Activated T-helper 9 cell treated with anti-CD3 and anti-CD28 coated beads, Interleukin-2, amount 50 U/mL, for 16 hours (primary cell): Measurements from ENCODE around the gene PBX2.
A peak's percentile ranks its signal among the peaks of the same experiment; 100 is the strongest.
"Not testable (repeated sequence)": the region's sequence is repeated elsewhere in the genome, so short reads cannot be mapped to it uniquely, and the experiment has no call there.

ENCODE experiments used
- DNase-seq: peaks from one replicate; pipeline ENCODE4 v3.0.0-alpha.2; 2020; ENCODE audit warnings: low read depth

The PBX2 gene, protein sequence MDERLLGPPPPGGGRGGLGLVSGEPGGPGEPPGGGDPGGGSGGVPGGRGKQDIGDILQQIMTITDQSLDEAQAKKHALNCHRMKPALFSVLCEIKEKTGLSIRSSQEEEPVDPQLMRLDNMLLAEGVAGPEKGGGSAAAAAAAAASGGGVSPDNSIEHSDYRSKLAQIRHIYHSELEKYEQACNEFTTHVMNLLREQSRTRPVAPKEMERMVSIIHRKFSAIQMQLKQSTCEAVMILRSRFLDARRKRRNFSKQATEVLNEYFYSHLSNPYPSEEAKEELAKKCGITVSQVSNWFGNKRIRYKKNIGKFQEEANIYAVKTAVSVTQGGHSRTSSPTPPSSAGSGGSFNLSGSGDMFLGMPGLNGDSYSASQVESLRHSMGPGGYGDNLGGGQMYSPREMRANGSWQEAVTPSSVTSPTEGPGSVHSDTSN

DNA sequence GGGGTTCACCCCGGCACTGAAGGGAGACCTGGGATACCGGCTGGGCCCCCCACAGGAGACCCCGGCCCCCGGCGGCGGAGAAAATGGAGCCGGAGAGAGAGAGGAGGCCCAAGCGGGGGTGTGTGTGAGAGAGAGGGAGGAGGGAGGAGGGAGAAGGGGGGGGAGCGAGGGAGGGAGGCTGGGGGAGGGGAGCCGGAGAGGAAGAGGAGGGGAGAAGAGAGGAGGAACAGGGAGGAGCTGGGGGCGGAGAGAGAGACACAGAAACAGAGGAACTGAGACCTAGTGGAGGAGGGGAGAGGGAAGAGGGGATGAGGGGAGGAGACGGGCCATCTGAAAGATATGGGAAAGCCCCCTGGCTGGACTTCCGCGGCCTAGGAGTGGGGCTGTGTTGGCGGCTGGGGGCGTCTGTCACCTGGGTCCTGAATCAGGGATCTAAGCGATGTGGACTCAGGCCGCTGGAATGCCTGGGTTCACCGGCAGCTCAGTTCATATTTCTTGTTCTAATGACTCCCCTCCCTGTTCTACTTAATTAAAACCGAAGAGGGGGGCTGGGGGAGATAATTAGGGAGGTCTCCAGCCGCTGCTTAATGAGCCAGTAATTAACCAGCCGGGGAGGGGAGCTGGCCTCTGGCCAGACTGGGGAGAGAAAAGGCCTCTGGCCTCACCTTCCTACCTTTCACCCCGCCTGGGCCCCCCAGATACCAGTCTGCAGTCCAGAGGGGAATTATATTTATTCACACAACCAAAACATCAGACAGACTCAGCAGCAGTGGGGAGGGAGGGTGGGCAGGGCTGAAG is at the start of gene PBX2:
TSS of gene PBX2 (minus strand) at position 149 of the 798 bp plus-strand sequence. CDS start 287 bp downstream, outside the sequence.
- DNase-seq, result peak; percentile 71

DNA sequence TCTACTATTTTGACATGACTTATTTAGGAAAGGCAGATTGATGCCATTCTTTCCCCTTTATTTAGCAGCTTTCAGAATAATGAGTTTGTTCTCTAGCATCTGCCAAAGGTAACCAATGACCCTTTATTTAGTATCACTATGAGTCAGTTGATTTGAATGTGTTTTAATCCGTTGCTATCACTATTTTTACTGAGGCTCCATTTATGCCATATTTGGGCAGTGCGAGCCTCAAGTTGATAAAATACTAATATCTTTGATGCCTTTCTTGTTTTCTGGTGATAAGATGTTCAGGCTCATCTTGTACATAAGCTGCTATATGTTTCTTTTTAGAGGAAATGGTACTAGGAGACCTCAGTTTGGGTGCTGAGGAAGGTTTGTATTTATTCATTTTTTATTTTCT is 49.5 kb upstream of the PBX2 start:
- no peak for DNase-seq

DNA sequence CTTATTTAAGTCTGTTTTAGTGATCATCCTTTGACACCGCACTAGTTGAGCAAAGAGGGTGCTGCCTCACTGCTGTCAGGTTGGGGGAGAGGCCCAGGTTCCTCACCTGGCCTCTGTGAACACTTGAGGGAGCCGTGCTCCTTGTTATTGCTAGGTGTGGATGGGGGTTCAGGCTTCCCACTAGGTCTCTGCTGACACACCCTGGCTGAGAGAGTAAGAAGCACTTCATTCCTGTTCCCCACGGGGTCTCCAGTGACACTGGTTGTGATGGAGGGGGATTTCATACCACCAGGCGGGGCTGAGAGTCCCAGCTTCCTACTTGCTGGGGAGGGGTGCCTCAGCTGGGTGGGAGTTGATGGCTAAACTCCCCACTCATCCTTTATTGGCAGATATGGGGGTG is 44.9 kb upstream of the PBX2 start:
- no peak for DNase-seq

DNA sequence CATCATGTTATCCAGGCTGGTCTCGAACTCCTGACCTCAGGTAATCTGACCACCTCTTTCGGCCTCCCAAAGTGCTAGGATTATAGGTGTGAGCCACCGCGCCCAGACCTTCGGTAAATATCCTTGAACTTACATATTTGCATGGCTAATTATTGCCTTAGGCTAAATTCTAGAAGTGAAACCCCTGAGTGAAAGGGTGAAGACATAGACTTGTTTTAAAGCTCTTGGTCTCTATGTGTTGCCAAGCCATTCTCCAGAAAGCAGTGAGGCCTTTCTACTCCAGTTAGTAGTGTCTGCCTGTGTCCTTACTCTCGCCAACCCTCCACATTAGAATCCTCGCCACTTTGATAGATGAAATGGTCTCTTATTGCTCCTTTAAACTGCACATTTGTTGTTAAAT is 36.4 kb upstream of the PBX2 start:
- no peak for DNase-seq

DNA sequence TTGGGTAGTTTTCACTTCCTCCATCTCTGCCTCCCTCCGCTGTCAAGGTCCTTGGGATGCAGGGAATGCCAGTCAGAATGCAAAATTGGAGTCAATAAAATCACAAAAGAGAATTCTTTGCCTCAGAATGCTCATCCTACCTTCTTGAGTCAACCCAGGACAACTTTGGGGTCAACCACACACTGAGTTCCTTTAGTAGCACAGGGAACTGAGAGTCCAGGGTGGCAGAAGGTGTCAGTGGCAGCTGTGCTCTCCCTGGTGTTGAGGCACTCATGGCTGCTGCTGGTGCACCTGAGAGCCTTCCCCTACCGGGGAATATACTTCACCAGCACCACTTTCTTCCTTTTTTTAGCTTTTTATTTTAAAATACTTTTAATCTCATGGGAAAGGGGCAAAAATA is 34.7 kb upstream of the PBX2 start:
- DNase-seq, result no peak

DNA sequence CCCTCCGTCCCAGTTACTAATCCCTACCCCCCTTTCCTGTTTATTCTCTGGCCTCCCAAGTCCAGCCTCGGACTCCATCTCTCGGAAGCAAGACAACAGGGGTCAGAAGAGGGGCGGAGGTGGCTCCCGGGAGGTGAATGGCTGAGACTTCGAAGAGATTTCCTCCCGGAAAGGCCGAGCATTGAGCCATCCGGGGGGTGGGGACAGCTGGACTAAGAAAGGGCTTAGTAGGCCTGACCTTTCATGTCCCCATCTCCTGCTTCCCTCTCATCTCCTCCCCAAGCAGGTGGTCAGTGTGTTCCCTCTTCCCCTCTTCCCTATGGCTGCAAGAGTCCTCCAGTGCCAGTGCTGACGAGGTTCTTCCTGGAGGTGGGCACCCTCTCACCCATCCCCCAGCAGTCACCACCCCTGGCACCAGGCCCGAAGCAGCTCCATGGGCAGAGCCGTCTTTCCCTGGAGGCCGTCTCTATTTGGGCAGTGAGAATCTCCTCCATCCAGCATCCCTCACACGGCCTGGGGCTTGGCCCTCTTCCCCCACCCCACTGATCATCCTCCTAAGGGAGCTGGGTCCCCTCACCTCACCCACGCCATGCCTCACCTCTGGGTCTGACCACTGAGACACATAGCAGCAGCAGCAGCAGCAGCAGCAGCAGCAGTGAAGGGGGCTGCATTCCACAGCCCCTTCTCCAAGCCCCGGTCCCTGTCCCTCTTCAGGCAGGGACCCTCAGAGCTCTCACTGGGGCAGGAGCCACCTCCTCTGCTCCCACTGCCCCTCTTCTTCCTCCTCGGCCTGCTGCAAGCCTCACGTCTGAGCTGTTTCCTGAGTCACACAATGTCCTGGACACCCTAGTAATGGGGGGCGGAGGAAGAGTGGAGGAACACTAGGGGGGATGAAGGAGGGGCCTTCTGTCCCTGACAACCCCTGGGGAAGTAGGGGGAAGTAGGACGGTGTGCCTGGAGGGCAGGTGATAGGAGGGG is 33.5 kb upstream of the PBX2 start, which contains the start of gene NOTCH4:
TSS of gene NOTCH4 (minus strand) at position 810 of the 978 bp plus-strand sequence. CDS start at position 671, 139 bp downstream.
- DNase-seq, result no peak

DNA sequence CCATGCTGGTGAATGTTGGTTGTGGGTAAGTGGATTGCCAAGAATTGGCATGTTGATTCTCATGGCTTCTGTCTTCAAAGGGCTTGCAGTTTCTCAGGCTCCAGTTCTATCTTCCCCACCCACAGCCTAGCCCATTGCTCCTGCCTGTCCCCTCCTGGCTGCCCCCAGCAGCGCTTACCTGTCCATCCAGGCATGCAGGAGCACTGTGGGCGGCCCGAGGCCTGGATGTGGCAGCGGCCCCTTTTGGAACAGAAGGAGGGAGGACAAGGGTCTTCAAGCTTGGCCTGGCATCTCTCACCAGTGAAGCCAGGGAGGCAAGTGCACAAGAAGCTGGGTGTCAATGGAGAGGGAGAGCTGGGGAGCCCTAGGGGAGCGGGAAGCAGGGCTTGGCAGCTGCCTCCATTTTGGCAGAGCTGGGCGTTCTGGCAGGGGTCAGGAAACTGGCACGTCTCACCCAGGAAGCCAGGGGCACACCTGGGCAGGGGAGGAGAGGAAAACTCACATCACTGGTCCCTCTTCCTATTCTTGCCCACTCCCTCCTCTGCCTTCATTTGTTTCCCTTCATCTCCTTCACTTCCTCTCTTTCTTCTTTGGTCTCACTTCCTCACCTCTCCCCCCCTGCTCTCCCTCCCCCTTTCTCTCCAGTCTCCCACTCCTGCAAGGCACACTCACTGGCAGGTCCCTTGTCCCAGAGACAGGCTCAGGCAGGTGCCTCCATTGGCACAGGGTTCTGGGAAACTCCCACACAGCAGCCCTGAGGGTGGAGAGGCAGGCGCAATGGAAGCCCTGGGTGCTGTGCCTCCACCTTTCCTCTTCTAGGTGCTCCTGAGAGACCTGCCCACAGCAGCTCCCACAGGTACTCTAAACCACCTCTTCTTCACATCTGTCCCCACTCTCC is 32.6 kb upstream of the PBX2 start:
- DNase-seq, result no peak

DNA sequence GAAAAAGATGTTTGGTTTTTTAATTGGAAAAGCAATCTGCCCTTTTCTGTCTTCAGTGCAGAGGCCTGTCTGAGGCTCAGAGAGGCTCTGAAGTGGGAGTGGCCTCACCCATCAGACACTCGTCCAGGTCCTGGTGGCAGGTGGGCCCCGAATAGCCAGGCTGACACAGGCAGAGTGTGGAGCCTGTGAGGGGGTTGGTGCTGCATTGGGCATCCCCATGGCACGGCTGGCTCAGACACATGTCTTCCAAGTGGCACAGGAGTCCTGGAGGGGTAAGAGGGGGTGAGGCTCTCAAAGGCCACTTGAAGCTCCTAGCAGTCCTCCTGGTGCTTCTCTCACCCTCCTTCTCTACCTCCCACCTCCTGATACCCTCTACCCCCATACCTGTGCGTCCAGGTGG is 30.0 kb upstream of the PBX2 start:
- no peak for DNase-seq

DNA sequence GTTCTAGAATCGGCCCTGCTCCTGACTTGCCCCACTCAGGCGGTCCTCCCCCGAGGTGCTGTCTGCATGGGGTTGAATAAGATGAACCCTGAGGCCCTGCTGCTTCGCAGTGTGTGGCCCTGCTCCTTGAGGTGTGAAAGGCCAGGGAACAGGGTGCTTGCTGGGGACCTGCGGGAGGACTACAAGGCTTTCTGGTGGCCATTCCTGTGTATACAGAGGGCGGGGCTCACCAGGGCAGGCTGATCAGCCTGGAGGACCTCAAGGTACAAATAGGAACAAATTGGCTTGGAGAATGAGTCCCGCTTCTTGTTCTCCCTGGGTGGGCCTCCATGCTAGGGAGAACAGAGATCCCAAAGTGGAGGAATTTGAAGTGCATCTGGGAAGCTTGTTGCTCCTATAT is 28.2 kb upstream of the PBX2 start:
- no peak for DNase-seq

DNA sequence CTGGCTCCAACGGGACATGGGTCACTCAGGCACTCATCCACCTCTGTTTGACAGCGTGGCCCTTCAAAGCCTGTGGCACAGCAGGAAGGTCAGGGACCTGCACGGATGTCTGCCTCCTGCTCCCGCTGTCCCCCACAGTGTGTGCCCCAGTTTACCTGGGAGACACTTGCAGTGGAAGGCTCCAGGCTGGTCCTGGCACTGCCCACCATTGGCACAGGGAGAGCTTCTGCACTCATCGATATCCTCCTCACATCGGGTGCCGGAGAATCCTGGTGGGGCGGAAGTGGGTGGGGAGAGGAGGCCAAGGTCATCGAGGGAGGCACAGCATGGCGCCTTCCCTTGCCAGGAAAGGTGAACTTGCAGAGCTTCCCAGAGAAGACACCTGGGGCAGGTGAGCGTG is 27.0 kb upstream of the PBX2 start:
- no peak for DNase-seq

DNA sequence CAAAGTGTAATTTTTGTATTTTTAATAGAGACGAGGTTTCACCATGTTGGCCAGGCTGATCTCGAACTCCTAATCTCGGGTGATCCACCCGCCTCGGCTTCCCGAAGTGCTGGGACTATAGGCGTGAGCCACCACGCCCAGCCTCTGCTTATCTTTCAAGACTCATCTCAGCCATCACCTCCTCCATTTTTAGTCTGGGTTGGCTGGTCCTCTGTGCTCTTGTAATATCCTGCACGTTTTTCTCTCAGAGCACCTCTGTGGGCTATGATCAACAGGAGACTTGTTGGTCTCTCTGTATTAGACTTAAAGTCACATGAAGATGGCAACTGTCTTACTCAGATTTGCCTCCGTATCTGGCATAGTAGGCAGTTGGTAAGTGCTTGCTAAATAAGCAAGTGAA is 26.3 kb upstream of the PBX2 start:
- no peak for DNase-seq

DNA sequence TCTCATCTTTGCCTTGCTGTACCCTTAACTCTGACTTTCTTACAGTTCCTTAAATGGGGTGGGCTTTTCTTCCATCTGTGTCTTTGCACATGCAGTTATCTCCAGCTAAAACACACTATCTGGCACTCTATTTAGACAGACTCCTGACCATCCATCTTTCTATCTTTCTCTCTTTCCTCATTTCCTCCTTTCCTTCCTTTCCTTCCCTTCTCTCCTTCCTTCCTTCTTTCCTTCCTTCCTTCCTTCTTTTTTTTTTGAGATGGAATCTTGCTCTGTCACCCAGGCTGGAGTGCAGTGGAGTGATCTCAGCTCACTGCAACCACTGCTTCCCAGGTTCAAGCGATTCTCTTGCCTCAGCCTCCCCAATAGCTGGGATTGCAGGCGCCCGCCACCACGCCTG is 25.6 kb upstream of the PBX2 start:
- DNase-seq, result no peak

DNA sequence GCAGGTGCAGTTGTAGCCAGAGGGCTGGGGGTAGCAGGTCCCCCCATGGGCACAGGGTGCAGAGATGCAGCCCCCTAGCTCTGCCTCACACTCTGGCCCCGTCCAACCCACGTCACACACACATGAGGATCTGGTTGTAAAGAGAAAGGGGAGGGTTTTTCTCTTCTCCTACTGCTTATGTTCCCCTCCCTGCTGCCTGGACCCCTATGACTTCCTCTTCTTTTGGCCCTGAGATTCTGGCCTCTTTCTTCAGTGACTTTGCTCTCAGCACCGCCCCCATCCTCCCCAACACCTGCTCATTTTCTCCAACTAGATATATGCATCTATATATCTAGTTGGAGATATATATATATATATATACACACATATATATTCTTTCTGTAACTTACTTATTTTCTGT is 24.1 kb upstream of the PBX2 start:
- no peak for DNase-seq

DNA sequence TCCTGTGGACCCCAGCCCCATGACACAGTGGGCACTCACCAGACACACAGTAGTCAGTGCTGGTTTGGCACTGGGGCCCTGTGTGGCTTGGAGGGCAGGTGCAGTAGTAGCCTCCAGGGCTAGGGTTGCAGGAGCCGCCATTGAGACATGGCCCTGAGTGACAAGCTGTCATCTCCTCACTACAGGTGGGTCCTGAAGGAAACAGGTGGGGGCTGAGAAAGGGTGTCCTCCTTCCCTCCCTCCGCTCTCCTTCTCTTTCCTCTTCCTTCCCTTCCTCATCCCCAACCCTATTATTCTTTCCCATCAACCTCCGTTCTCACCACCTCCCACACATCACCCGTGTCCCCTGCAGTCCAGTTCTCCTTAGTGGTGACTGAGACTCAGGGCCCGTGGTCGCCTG is 23.6 kb upstream of the PBX2 start:
- DNase-seq, result no peak

DNA sequence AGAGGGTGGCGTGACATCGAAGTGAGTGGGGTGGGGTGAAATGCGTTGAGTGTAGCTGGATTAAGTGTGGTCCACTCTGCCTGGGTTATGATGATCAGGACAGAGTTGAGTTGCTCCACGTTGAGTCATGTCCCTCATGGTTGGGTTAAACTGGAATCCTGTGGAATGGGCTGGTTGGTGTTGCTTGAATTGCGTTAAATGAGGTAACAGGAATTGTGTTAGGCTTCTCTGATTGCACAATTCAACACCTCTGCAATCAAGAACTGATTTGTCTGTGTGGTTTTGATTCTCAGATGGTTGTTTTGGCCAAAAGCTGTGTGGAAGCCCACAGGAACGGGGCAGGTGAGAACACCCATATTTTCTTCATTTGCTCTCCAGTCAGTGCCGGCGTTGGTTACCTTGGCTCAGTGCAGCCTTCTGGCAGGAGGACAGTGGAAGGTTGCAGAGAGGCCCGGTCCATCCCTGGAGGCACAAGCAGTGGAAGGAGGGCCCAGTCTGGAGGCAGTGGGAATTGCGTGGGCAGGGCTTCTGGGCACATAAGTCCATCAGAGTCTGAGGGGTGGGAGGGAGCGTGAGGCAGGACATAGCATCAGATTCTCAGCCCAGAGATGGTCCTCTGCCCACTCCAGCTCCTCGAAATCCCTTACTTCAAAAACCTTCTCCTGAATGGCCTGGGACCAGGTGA is 22.2 kb upstream of the PBX2 start:
- no peak for DNase-seq

DNA sequence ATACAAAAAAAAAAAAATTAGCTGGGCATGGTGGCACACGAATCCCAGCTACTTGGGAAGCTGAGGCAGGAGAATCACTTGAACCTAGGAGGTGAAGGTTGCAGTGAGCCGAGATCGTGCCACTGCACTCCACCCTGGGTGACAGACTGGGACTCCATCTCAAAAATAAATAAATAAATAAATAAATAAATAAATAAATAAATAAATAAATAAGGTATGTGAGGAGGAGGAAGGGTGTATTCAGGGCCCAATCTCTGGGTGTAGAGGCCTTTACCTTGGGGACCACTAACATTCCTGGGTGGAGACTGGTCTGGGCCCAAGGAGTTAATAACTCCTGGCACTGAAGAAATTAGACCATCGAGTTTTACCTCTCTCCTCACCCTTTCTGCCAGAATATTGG is 21.4 kb upstream of the PBX2 start:
- DNase-seq, result not testable (repeated sequence)

DNA sequence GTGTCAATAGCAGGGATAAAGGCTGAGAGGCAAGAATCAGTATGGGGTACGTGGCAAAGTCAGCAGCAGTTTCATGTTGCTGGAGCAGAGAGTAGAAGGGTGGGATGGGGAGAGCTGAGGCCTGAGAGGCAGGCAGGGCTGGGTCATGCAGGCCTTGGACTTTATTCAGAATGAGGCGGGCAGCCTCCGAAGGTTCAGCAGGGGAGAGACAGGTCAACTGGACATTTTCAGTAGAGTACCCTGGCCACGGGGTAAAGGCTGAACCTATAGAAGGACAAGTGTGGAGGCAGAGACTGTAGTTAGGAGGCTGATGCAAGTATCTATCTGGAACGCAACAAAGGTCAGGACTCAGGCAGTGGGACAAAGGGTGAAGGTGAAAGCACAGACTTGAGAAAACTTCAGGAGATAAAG is 20.2 kb upstream of the PBX2 start:
- no peak for DNase-seq

DNA sequence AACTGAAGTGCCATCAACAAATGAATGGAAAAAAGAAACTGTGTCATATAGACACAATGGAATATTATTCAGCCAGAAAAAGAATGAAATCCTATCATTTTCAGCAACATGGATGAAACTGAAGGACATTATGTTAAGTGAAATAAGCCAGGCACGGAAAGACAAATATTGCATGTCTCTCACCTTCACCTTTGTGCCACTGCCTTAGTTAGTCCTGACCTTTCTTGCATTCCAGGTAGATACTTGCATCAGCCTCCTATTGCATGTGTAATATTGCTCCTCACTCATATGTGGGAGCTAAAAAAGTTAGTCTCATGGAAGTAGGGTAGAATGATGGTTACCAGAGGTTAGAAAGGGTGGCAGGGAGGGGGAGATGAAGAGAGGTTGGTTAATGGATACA is 19.0 kb upstream of the PBX2 start:
- DNase-seq, result no peak

DNA sequence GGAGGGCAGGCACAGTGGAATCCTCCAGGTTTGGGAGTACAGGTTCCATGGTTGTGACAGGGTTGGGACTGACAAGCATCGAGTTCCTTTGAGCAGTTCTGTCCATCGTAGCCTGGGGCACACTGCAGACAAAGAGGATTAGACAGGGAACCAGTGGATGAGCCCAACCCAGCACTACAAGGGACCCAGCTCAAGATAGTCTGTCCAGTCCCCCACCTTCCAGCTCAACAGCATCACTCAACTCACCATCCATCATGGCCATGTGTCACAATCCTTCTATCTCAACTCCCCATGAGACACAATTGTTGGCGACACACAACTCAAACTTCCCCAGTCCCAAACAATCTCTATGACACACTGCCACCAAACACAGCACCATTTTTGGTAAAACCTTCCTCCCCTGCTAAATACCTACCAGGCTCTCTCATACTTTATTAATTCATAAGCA is 14.3 kb upstream of the PBX2 start:
- DNase-seq, result no peak
